Stimulated activated CD8-positive, alpha-beta memory T cell treated with anti-CD3 and anti-CD28 coated beads, Interleukin-4, amount 100 ng/mL, for 1 hour (primary cell): ENCODE results near the gene SUPT20H.

ENCODE experiments used
- DNase-seq, 2 donors: peaks; one replicate each; pipeline ENCODE4 v3.0.0-alpha.2; 2020; ENCODE audit warnings: low read depth in 2 of 2, low spot score in 1 of 2

SUPT20H gene

GRCh38 chr13:37009692-37010091 is 49.8 kb downstream of the SUPT20H start:
- no peak for DNase-seq

GRCh38 chr13:37001921-37002250 is 57.6 kb downstream of the SUPT20H start:
- DNase-seq, result no peak

GRCh38 chr13:36999054-36999714 is 60.3 kb downstream of the SUPT20H start, which contains the start of gene ALG5:
Gene ALG5, minus strand, starts transcription at chr13:36999340. Its CDS starts 40 bp downstream, at chr13:36999300.
- peak; percentile 74 to 88 for DNase-seq

GRCh38 chr13:36998624-36999041 is 60.9 kb downstream of the SUPT20H start:
- DNase-seq, result peak; percentile 1

GRCh38 chr13:36997716-36998427 is 61.6 kb downstream of the SUPT20H start:
- no peak for DNase-seq

GRCh38 chr13:36992362-36992761 is 67.1 kb downstream of the SUPT20H start:
- no peak for DNase-seq

- no peak for DNase-seq
These were observed 72.8 kb downstream of the SUPT20H start for GRCh38 chr13:36986462-36987240.

- DNase-seq, result no peak
These were observed 78.2 kb downstream of the SUPT20H start for GRCh38 chr13:36981156-36981743.

- no peak for DNase-seq
These were observed 80.0 kb downstream of the SUPT20H start for GRCh38 chr13:36979361-36980050.

- DNase-seq, result no peak
These were observed 84.3 kb downstream of the SUPT20H start for GRCh38 chr13:36975172-36975571.

- no peak for DNase-seq
These were observed 85.7 kb downstream of the SUPT20H start for GRCh38 chr13:36973621-36974295.

- no peak for DNase-seq
These were observed 86.5 kb downstream of the SUPT20H start for GRCh38 chr13:36973009-36973408.

- DNase-seq, result no peak
These were observed 93.1 kb downstream of the SUPT20H start for GRCh38 chr13:36966404-36966803.

GRCh38 chr13:36965767-36966166 is 93.7 kb downstream of the SUPT20H start:
- no peak for DNase-seq

GRCh38 chr13:36959456-36960116 is 99.9 kb downstream of the SUPT20H start:
- no peak for DNase-seq
